ENCODE measurements around the gene KCNJ2. TPM values are rescaled to one million over a fixed set of nuclear protein-coding genes. Genes with fewer than 3 reads are reported as not detected.

The KCNJ2 gene
- total RNA-seq, 2 experiments from 2014 or later = not detected

- Mint-ChIP-seq H3K4me1 (ENCODE audit: low read depth) (peaks cover 8% of the 10 kb centered on the region), H3K4me3 (no peak overlapping the region), H3K27ac (no peak overlapping the region), H3K36me3 (ENCODE audit: low read depth) (no peaks in the 10 kb centered on the region), H3K27me3 (peaks cover 7% of the 10 kb centered on the region), H3K9me3 (no peaks in the 10 kb centered on the region)
- TF ChIP-seq CTCF (IDR thresholded peaks at IDR 0.05) = no peak
- no peak for DNase-seq
- ChIA-PET CTCF (interaction anchor here (1.3 kb wide), 1 partner anchor 9 kb away, joined by 3 read pairs; no protein-coding TSS in a partner anchor), POLR2A (no interaction called here)
- intact Hi-C loops (cut with micrococcal nuclease) = loop anchor here (10.0 kb wide), 1 partner anchor 82 kb away; no protein-coding TSS in a partner anchor
- ATAC-seq = no peak
Observed at GRCh38 chr17:70132505-70132904, 36.8 kb upstream of the KCNJ2 start.

- DNase-seq = no peak
- ChIA-PET CTCF (no interaction called here), POLR2A (no interaction called here)
- Mint-ChIP-seq H3K4me1 (ENCODE audit: low read depth) (peaks cover 20% of the 10 kb centered on the region), H3K9me3 (no peaks in the 10 kb centered on the region), H3K4me3 (no peak overlapping the region), H3K27ac (no peak overlapping the region), H3K36me3 (ENCODE audit: low read depth) (no peaks in the 10 kb centered on the region), H3K27me3 (peaks cover 7% of the 10 kb centered on the region)
- TF ChIP-seq CTCF (IDR thresholded peaks at IDR 0.05) = no peak
- ATAC-seq = no peak
- intact Hi-C loops (cut with micrococcal nuclease) = loop anchor here (10.0 kb wide), 1 partner anchor 81 kb away; no protein-coding TSS in a partner anchor
Observed at GRCh38 chr17:70134042-70134441, 35.3 kb upstream of the KCNJ2 start.

GRCh38 chr17:70134777-70135176, 34.6 kb upstream of the KCNJ2 start:
- Mint-ChIP-seq H3K4me3 (no peak overlapping the region), H3K4me1 (ENCODE audit: low read depth) (peaks cover 20% of the 10 kb centered on the region), H3K27ac (no peak overlapping the region), H3K36me3 (ENCODE audit: low read depth) (no peaks in the 10 kb centered on the region), H3K9me3 (no peaks in the 10 kb centered on the region), H3K27me3 (peaks cover 7% of the 10 kb centered on the region)
- DNase-seq (no peak), ATAC-seq (no peak)
- POLR2A ChIA-PET = no interaction called here
- CTCF ChIA-PET = no interaction called here
- TF ChIP-seq CTCF (IDR thresholded peaks at IDR 0.05) = no peak
- intact Hi-C loops (cut with micrococcal nuclease) = loop anchor here (10.0 kb wide), 1 partner anchor 80 kb away; no protein-coding TSS in a partner anchor

- H3K36me3 Mint-ChIP-seq (ENCODE audit: low read depth) = no peaks in the 10 kb centered on the region
- H3K27me3 Mint-ChIP-seq = peaks cover 8% of the 10 kb centered on the region
- CTCF ChIA-PET = no interaction called here
- no peaks in the 10 kb centered on the region for H3K9me3 Mint-ChIP-seq
- DNase-seq (no peak), ATAC-seq (no peak)
- H3K4me3 Mint-ChIP-seq = no peak overlapping the region
- no peak overlapping the region for H3K27ac Mint-ChIP-seq
- peaks cover 20% of the 10 kb centered on the region for H3K4me1 Mint-ChIP-seq (ENCODE audit: low read depth)
- no peak for TF ChIP-seq CTCF (IDR thresholded peaks at IDR 0.05)
- POLR2A ChIA-PET = no interaction called here
- intact Hi-C loops (cut with micrococcal nuclease) = loop anchor here (10.0 kb wide), 1 partner anchor 79 kb away; no protein-coding TSS in a partner anchor
Observed at GRCh38 chr17:70136131-70136530, 33.2 kb upstream of the KCNJ2 start.

- intact Hi-C loops (cut with micrococcal nuclease) = loop anchor here (10.0 kb wide), 1 partner anchor 77 kb away; no protein-coding TSS in a partner anchor
- POLR2A ChIA-PET = no interaction called here
- H3K27ac Mint-ChIP-seq = no peak overlapping the region
- CTCF ChIA-PET = no interaction called here
- H3K9me3 Mint-ChIP-seq = no peaks in the 10 kb centered on the region
- peaks cover 4% of the 10 kb centered on the region for H3K27me3 Mint-ChIP-seq
- H3K36me3 Mint-ChIP-seq (ENCODE audit: low read depth) = no peaks in the 10 kb centered on the region
- TF ChIP-seq CTCF (IDR thresholded peaks at IDR 0.05) = no peak
- DNase-seq (peak; percentile 60), ATAC-seq (peak; percentile 97)
- peaks cover 20% of the 10 kb centered on the region for H3K4me1 Mint-ChIP-seq (ENCODE audit: low read depth)
- no peak overlapping the region for H3K4me3 Mint-ChIP-seq
Observed at GRCh38 chr17:70137451-70138230, 31.7 kb upstream of the KCNJ2 start.

Measured in activated CD8-positive, alpha-beta T cell treated with anti-CD3 and anti-CD28 coated beads for 36 hours (primary cell).